GM18505 (cell line): ENCODE data around the gene RAD51C.
"Not testable (repeated sequence)": the region's sequence is repeated elsewhere in the genome, so short reads cannot be mapped to it uniquely, and the experiment has no call there.

Experiments
- ATAC-seq: cut with Tn5 transposase; IDR thresholded peaks from one replicate; pipeline ENCODE4 v1.9.1; 2021; ENCODE audit not compliant: unreplicated experiment
- POLR2A ChIP-seq: IDR thresholded peaks from 4 replicates; pipeline ENCODE4 v1.6.1; 2011; ENCODE audit warnings: borderline replicate concordance; ENCODE audit not compliant: insufficient read depth, insufficient read length; ENCODE audit errors: extremely low read depth

The RAD51C gene

GRCh38 chr17:58692239-58693055 is at the start of gene RAD51C:
RAD51C (plus strand) TSS chr17:58692602; CDS start chr17:58692644, 42 bp downstream.
- TF ChIP-seq POLR2A = peak; percentile 90
- peak; percentile 97 for ATAC-seq

GRCh38 chr17:58643147-58643546 is 49.3 kb upstream of the RAD51C start:
- ATAC-seq = no peak
- TF ChIP-seq POLR2A = no peak

GRCh38 chr17:58648236-58648635 is 44.2 kb upstream of the RAD51C start:
- ATAC-seq = no peak
- TF ChIP-seq POLR2A = no peak

- not testable (repeated sequence) for ATAC-seq
Measured at GRCh38 chr17:58657962-58658803, 34.2 kb upstream of the RAD51C start.

GRCh38 chr17:58658804-58659713 is 33.3 kb upstream of the RAD51C start:
- peak; percentile 70 for ATAC-seq
- peak; percentile 100 for TF ChIP-seq POLR2A

GRCh38 chr17:58659714-58660084 is 32.7 kb upstream of the RAD51C start:
- ATAC-seq = not testable (repeated sequence)

GRCh38 chr17:58660621-58661020 is 31.8 kb upstream of the RAD51C start:
- ATAC-seq = no peak
- no peak for TF ChIP-seq POLR2A

- TF ChIP-seq POLR2A = no peak
- no peak for ATAC-seq
Measured at GRCh38 chr17:58661499-58661898, 30.9 kb upstream of the RAD51C start.

- ATAC-seq = no peak
Measured at GRCh38 chr17:58664302-58664701, 28.1 kb upstream of the RAD51C start.

GRCh38 chr17:58665946-58666857 is 26.2 kb upstream of the RAD51C start:
- TF ChIP-seq POLR2A = no peak
- no peak for ATAC-seq

More at GRCh38 chr17:58664302-58664701, 28.1 kb upstream of the RAD51C start:
- no peak for TF ChIP-seq POLR2A

- ATAC-seq = no peak
- no peak for TF ChIP-seq POLR2A
Measured at GRCh38 chr17:58666858-58667267, 25.5 kb upstream of the RAD51C start.

GRCh38 chr17:58667934-58668597 is 24.3 kb upstream of the RAD51C start:
- no peak for ATAC-seq
- no peak for TF ChIP-seq POLR2A
